T-helper 2 cell treated with Interferon-gamma antibody and Interleukin-4, amounts not matched to agents 100 ng/mL and 5 ng/mL, for 36 hours (primary cell): ENCODE results near the gene SEC31A. TPM values are rescaled to one million over a fixed set of nuclear protein-coding genes. Genes with fewer than 3 reads are reported as not detected.
"Not testable (repeated sequence)": the region's sequence is repeated elsewhere in the genome, so short reads cannot be mapped to it uniquely, and the experiment has no call there.

Experiments used
- intact Hi-C: fragments of 100-400 bp; cut with micrococcal nuclease; formaldehyde crosslinking; loops from one replicate; pipeline ENCODE4 v1.15.1; 2023
- total RNA-seq: library from RNA; stranded (reverse); gene quantifications from 2 replicates; pipeline ENCODE4 v1.2.3, GENCODE V29; 2022

SEC31A gene
- total RNA-seq, 1 donor from 2014 or later, result 143 TPM

DNA sequence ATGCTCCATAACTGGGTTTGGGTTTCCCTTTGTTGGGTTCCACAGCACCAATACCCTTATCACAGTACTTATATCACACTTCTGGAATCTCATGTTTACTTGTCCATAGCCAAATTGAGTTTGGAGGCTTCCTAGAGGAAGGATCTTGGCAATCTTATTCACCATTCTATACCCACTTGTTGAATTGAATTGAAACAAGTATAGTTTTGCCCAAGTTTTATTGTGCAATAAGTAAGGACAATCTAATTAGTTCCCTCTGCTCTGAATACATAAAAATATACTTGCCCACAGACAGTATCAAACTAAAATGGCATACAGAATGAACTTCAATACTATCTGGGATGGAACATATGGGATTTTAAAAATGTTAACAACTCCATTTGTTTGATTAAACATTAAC is 40.3 kb downstream of the SEC31A start:
- intact Hi-C loops, result loop anchor here (5.0 kb wide), 2 partner anchors 187 to 432 kb away; partner anchors contain the start of genes COPS4 and COQ2

DNA sequence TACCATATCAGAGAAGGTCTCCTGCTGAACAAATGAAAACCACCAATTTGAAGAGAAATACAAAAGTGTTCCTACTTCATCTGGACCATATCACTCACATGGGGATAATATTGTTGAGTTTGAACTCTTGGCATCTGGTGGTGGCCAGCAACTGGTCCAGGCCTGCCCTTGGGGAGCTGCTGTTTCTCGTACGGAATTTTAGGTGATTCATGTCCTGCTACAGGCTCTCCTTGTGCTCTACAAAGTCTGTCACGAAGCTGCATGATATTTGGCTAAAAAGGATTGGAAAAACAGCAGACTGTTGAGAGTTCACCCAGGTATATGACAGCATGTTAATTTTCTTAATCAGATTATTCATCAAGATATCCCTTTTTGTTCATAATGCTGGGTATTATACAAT is 42.2 kb downstream of the SEC31A start:
- intact Hi-C loops, result no loop called here

DNA sequence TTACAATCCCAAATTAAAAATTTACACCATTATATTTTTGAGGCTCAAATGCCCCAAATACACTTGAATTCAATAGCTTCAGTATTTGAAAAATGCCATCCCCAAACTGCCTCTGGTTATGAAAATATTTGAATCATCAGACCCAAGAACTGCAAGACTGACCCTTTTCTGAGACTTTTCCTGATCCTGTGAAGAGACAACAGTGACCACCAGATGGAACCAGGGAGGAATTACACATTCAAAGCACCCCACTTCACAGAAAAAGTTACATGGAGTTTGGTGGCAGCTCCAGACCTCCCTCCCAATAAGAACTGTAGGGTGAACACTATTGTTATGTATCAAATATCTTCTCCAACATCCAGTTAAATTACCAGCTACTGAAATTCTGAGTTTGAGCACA is 48.4 kb downstream of the SEC31A start:
- intact Hi-C loops, result no loop called here

DNA sequence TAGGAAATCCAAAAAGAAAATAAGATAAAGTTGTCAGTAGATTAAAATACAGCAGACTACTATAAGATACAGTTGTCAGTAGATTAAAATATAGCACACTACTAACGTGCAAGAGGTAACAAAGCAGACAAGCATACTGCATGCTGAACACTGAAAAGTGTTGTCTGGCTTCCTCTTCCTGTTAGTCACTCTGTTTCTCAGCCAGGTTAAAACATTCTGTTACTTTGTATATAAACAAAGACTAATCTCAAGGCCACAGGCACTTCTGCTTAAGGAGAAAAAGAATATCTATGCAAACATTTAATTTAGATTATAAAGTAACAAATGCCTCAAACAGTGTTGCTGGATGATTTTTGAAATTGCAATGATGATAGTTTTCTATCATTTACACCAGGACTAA is 51.3 kb downstream of the SEC31A start:
- intact Hi-C loops, result no loop called here

DNA sequence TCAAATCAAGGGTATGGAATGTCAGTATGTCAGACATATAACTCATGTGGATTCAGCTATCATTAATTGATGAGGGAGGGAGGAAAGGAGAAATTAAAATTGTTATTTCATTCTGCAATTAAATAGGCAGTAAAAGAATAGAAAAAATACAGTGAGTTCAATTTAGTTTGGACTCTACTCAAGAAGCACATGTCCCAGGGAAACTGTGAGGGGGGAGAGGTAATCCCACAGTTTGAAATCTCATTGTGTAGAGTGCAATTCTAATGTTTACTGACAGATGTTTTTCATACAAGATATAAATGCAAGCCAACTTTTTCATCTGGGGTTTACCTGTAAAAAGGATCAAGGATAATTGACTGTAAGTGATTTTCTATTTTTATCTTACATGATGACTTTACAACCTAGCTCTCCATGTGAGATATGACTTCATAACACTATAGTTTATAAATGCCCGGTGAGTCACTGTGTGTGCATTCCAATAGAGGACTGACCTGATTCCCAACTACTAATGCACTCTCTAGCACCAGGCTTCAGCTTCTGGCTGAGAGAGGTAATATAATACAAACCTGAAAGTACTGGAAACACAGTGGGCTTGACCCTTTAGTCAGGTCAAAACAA is 57.1 kb downstream of the SEC31A start:
- intact Hi-C loops, result no loop called here

DNA sequence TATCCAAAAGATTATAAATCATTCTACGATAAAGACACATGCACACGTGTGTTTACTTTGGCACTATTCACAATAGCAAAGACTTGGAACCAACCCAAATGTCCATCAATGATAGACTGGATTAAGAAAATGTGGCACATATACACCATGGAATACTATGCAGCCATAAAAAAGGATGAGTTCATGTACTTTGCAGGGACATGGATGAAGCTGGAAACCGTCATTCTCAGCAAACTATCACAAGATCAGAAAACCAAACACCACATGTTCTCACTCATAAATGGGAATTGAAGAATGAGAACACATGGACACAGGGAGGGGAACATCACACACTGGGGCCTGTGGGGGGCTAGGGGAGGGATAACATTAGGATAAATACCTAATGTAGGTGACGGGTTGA is 57.9 kb downstream of the SEC31A start:
- intact Hi-C loops, result not testable (repeated sequence)

DNA sequence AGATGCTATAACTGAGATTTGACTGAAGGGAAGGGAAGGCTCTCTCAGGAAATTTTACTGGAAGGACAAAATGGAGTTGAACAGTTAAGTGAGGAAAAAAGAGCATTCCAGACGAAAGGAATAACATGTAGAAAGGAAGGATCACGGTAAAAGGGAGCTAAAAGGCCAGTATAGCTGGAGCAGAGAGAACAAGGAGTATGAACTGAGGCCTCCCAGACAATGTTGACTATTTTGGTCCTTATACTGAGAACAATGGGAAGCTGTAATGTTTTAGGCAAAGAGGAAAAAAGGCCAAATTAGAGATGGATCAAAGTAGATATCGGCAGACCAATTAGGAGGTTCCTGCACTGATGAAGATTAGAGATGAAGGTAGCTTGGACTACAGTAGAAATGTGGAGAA is 65.5 kb downstream of the SEC31A start:
- intact Hi-C loops, result no loop called here

DNA sequence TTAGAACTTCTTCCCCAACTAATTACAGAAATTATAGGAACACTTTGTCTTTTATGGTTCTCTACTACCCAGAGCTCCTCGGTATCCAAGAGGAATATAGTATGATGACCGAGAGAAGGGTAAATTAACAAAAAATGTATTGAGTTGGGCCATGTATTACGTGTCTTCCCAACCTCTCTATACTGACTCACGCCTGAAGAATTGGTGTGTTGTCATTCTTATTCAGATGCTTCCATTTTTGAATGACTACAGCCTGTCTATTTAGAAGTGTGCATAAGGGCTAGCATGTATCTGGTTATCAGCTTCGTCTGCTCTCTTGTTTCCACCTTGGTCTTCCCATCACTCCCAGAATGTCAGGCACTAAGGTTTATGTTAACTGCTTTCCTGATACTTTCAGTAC is 67.9 kb downstream of the SEC31A start:
- intact Hi-C loops, result no loop called here

DNA sequence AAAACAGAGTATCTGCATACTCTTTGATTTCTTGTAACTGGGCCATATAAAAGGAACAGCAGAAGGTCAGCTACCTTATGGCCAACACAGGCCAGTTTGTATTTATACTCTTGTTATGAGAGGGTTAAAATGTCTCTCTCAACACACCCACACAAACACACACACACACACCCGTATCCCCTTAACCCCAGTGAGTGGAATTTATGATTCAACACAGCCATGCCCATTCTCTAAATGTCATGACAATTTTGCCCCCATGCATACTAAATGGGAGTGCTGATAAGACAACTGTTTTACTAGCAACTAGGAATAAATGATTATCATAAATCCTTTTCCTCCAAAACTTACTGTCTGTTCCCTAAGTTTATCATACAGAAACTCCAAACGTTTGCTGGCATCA is 70.3 kb downstream of the SEC31A start:
- intact Hi-C loops, result no loop called here

DNA sequence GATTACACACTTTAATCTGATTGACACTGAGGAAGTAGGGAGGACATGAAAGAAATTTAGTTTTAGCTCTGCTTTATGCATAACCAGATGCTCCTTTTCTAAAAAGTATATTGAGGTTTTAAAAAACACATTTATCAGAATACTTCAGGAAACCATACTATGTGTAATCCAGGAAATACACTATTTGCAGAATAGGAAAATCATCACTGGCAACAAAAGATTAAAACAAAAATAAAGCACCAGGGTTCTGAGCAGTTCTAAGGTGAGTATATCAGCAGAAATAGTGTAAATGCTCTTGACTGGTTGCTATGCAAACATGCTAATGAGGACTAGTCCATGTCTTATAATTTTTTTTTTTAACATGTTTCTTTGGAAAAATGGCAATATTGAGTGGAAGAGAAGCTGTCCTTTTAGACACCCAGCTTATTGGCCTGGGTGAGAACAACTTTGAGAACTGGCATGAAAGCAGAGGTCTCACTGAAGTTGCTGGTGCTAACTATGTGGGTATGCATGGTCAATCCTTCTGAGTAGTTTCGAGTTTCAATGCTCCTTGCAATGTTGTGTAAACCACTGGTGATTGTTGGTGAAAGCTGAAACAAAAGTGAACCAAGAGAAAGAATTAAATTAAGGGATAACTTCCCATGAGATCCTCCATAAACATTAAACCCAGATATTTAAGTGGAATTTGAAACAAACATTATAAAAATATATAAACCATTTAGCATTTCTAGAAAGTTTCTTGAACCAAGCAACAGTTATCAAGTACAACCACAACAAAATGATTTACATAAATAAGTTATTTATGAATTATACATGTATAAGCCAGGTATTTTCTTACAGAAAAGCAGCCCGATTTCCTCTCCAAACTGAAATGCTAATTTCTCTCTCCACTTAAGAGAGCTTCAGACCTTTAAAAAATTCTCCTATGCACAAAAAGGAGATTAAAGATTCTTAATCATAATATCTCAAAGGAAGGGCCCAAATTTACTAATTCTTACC is 72.0 kb downstream of the SEC31A start:
- intact Hi-C loops, result no loop called here

DNA sequence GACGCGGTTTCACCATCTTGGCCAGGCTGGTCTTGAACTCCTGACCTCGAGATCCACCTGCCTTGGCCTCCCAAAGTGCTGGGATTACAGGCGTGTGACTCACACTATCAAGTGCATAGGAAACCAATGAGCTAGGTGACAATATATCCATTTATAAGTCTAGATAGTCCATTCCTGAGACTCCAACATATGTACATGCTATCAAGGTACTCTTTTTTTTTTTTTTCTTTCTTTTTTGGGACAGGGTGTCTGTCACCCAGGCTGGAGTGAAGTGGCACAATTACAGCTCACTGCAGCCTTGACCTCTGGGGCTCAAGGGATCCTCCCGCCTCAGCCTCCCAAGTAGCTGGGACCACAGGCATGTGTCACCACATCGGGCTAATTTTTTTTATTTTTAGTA is 74.1 kb downstream of the SEC31A start:
- intact Hi-C loops, result not testable (repeated sequence)

DNA sequence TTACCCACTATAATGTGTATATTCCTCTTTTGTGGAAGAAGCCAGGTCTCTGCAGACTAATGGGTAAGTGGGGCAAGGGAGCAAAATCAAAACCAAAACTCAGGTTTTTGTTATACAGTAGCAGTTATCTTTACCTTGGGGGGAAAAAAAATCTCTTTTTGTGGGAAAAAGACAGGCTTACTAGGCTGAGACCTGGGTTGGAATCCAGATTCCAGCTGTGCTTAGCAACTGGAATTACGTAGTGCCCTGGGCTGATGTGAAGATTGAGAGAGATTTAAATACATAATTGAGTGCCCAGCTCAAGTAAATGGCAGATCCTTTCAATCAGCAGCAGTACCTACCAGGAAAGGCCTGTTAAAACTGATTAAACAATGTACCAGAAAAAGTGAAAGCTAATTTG is 76.9 kb downstream of the SEC31A start:
- intact Hi-C loops, result no loop called here

DNA sequence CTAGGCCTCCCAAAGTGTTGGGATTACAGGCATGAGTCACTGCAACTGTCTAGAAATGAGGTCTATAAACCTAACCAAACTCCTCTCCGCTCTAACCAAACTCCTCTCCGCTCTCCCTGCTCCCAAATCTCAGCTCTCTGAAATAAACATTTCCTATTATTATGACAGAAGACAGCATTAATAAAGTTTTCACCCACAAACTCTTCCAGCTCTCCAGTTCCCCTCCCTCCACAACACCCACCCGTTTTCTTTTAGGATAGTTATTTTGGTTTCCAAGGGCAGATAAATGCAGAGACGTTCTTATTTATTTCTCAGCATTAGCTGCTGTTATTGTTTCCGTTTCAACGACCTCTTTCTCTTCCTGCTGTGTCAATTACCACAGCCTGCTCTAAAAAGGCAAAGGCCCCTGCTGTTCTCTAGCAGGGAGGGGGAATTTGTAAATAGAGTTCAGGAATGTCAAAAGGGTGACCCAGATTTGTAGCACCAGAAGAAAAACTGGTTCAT is 79.1 kb downstream of the SEC31A start:
- intact Hi-C loops, result no loop called here

DNA sequence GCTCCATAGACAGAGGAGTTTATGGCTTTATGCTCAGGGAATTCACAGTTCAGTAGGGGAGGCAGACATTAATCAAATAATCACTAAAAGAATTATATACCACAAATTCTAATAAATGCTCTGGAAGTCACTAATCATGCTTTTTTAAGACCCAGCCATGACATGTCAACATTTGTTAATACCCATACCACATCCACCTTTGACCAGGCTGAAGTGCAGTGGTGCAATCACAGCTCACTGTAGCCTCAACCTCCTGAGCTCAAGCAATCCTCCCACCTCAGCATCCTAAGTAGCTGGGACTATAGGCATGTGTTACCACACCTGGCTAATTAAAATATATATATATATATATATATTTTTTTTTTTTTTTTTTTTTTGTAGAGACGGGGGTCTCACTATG is 79.6 kb downstream of the SEC31A start:
- intact Hi-C loops, result no loop called here

DNA sequence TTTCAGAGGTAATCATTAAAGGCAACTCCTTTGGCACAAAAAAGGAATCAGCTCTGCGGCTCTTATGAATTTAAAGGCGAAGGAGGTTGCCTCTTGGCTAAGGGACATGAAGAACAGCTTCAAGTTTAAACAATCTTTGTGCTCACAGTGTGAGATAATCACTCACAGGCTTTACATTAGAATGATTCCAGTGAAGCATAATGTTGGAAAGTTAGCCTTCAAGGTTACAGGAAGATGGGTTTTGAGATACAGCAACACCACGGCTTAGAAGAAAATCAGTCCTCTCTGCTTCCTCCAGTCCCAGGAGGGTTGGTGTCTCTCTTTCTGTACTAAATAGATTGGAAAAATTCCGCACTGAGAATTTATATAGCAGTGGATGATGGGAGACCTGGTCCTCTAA is 80.8 kb downstream of the SEC31A start:
- intact Hi-C loops, result no loop called here

DNA sequence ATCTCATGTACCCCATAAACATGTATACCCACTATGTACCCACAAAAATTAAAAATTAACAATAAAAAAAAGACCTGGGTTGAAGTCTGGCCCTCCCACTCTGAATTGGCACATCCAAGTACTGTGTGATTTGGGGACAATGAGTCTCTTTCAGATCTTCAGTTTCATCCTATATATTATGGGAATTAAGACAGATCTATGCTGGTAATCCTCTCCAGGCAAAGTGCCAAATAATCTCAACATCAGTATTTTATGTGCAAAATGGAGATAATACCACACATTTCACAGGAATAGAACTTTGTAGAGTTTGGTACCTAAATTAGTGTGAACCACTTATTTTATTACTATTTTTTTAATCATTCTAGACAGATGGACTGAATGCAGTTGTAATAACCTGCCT is 81.3 kb downstream of the SEC31A start:
- intact Hi-C loops, result no loop called here

DNA sequence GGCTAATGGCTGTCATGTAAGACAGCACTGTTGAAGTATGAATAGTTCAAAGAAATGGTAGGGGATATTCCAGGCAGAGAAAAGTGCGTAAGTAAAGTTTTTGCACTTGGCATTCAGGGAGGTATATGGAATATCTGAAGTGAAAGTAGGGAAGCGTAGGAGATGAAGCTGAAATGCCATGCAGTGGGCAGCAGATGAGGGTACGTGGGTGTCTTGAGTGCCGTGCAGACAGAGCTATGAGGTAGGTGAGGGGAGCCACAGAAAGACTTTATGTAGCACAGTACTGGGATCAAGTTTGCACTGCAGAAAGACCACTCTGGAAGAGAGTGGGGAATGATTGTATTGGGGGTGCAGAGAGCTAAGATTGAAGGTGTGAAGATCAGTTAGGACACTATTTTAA is 87.2 kb downstream of the SEC31A start:
- intact Hi-C loops, result no loop called here

DNA sequence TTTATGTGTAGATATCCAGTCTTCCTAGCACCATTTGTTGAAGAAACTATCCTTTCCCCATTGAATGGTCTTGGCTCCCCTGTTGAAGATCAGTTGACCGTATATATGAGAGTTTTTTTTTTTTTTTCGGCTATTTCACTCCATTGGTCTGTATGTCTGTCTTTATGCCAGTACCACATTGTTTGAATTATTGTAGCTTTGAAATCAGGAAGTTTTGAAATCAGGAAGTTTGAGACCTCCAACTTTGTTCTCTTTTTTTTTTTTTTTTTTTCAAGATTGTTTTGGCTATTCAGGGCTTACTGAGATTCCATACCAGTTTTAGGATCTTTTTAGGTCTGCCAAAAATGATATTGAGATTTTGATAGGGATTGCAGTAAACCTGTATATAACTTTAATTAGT is 88.0 kb downstream of the SEC31A start:
- intact Hi-C loops, result no loop called here

DNA sequence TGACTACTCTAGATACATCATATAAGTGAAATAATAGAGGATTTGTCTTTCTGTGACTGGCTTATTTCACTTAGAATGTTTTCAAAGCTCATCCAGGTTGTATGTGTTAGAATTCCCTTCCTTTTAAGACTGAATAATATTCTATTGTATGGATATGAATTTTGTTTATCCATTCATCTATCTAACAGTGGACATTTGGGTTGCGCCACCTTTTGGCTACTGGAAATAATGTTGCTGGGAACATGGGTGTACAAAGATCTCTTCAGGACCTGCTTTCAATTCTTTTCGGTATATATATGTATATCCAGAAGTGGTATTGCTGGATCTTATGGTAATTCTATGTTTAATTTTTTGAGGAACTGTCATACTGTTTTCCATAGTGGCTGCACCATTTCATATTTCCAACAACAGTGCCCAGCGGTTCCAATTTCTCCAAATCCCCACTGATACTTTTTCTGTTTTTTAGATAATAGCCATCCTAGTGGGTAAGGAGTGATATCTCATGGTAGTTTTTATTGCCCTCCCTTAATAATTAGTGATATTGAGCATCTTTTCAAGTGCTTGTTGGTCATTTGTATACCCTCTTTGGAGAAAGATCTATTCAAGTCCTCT is 88.9 kb downstream of the SEC31A start:
- intact Hi-C loops, result no loop called here

DNA sequence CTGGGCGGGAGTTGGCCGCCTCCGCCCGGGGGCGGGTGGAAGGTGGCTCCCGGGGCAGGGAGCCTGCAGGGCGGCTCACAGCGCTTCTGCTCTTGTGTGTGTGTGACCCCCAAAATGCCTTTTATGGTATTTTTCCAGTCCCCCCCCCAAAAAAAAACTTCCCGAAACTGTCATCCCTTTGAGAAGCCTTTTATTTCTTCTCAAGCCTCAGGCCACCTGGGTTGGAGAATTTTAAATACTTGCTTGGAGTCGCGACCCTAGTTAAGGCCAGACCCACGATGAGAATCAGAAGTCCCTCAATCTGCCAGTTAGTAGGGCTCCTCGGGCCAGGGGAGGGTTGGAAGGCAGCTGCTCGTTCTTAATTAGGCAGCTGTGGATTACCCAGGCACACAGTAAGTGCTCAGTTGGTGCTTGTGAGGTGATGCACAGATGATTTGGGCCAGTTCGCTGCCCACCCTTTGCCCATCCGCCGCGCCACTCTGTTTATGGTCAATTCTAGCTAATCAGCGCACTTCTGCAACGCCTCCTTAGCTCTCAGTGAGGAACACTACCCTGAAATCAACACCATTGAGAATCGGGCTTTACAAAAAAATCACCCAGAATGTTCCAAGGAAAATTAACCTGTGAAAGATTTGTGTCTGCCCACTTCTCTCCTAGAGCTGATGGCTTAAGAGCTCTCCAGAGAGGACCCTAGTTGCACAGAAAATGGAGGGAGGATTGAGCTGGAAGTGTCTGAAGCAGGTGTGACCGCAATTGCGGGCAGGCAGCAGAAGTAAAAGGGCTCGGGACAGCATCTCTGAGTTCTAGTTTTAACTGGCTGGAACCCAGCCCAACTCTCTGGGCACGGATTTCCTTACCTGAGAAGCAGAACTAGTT is 91.7 kb downstream of the SEC31A start:
- intact Hi-C loops, result no loop called here
